ENCODE measurements around the gene FRMPD3. TPM values are rescaled to one million over a fixed set of nuclear protein-coding genes. Genes with fewer than 3 reads are reported as not detected.
"Not testable (repeated sequence)": the region's sequence is repeated elsewhere in the genome, so short reads cannot be mapped to it uniquely, and the experiment has no call there.

FRMPD3 gene
- total RNA-seq, 1 donor from 2014 or later = 0.74 TPM

- H3K4me1 ChIP-seq = no peaks in the 10 kb centered on the region
- H3K9me3 ChIP-seq = no peaks in the 10 kb centered on the region
- no peak overlapping the region for H3K27ac ChIP-seq
- TF ChIP-seq POLR2A (IDR thresholded peaks at IDR 0.05) (no peak), CTCF (IDR thresholded peaks at IDR 0.05) (no peak), POLR2AphosphoS5 (IDR thresholded peaks at IDR 0.05; ENCODE audit: insufficient read depth in 1 of 2, low read depth in 1 of 2) (no peak)
- intact Hi-C loops (cut with DNase I) = no loop called here
- no peaks in the 10 kb centered on the region for H3K36me3 ChIP-seq
- peaks cover 3% of the 10 kb centered on the region for H3K27me3 ChIP-seq
- H3K4me3 ChIP-seq = no peak overlapping the region
- no peak for DNase-seq (ENCODE audit: extremely low spot score in 2 of 2)
These were observed 7.8 kb downstream of the FRMPD3 start for GRCh38 chrX:107457289-107457688.

DNA sequence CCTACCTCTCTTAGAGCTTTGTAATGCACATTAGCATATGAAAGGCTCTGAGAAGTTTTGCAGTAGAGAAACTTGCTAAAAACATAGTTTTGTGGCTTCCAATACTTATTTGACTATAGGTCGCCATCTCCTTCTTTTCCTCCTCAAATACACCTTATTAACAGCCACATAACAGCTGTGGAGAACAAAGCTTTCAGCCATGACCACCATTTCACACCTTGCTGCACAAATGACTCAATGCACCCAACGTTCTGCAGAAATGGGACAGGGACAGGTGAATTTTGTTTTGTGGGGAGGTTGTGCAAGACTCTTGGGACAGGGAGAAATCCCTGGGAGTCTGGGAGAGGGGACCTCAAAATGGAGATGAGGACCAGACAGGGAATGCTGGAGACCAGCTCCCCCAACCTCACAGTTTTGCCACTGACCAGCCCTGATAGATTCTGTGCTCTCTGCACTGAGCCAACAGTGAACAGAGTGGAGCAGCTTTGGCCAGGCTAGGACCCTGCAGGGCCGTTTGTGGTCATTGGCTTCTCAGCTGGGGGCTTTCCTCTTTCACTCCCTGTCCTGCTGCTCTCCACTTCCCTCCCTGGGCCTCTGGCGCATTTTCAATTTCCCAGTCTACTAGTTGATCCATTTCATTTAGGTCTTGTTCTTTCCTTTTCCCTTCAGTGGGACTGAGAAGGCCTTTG is 16.6 kb downstream of the FRMPD3 start:
- no peaks in the 10 kb centered on the region for H3K36me3 ChIP-seq
- H3K27ac ChIP-seq = no peak overlapping the region
- intact Hi-C loops (cut with DNase I) = no loop called here
- no peaks in the 10 kb centered on the region for H3K9me3 ChIP-seq
- TF ChIP-seq POLR2AphosphoS5 (IDR thresholded peaks at IDR 0.05; ENCODE audit: insufficient read depth in 1 of 2, low read depth in 1 of 2) (no peak), POLR2A (IDR thresholded peaks at IDR 0.05) (no peak), CTCF (IDR thresholded peaks at IDR 0.05) (no peak)
- H3K4me1 ChIP-seq = no peaks in the 10 kb centered on the region
- no peak for DNase-seq (ENCODE audit: extremely low spot score in 2 of 2)
- H3K27me3 ChIP-seq = no peaks in the 10 kb centered on the region
- H3K4me3 ChIP-seq = no peak overlapping the region

GRCh38 chrX:107467271-107467670 is 17.8 kb downstream of the FRMPD3 start:
- Histone ChIP-seq H3K4me3 (no peak overlapping the region), H3K36me3 (no peaks in the 10 kb centered on the region), H3K4me1 (no peaks in the 10 kb centered on the region), H3K9me3 (no peaks in the 10 kb centered on the region), H3K27me3 (no peaks in the 10 kb centered on the region), H3K27ac (no peak overlapping the region)
- no peak for DNase-seq (ENCODE audit: extremely low spot score in 2 of 2)
- TF ChIP-seq CTCF (IDR thresholded peaks at IDR 0.05) = no peak
- TF ChIP-seq POLR2AphosphoS5 (IDR thresholded peaks at IDR 0.05; ENCODE audit: insufficient read depth in 1 of 2, low read depth in 1 of 2) = no peak
- no peak for TF ChIP-seq POLR2A (IDR thresholded peaks at IDR 0.05)
- intact Hi-C loops (cut with DNase I) = no loop called here

- Histone ChIP-seq H3K27ac (no peak overlapping the region), H3K9me3 (no peaks in the 10 kb centered on the region), H3K4me3 (no peak overlapping the region), H3K36me3 (no peaks in the 10 kb centered on the region), H3K4me1 (no peaks in the 10 kb centered on the region), H3K27me3 (no peaks in the 10 kb centered on the region)
- intact Hi-C loops (cut with DNase I) = no loop called here
- no peak for DNase-seq (ENCODE audit: extremely low spot score in 2 of 2)
- TF ChIP-seq POLR2A (IDR thresholded peaks at IDR 0.05) (no peak), CTCF (IDR thresholded peaks at IDR 0.05) (no peak), POLR2AphosphoS5 (IDR thresholded peaks at IDR 0.05; ENCODE audit: insufficient read depth in 1 of 2, low read depth in 1 of 2) (no peak)
These were observed 20.7 kb downstream of the FRMPD3 start for GRCh38 chrX:107470198-107470597.

- H3K27ac ChIP-seq = no peak overlapping the region
- no peaks in the 10 kb centered on the region for H3K4me1 ChIP-seq
- H3K4me3 ChIP-seq = no peak overlapping the region
- H3K27me3 ChIP-seq = no peaks in the 10 kb centered on the region
- no peaks in the 10 kb centered on the region for H3K36me3 ChIP-seq
- TF ChIP-seq POLR2A (IDR thresholded peaks at IDR 0.05) (no peak), POLR2AphosphoS5 (IDR thresholded peaks at IDR 0.05; ENCODE audit: insufficient read depth in 1 of 2, low read depth in 1 of 2) (no peak), CTCF (IDR thresholded peaks at IDR 0.05) (no peak)
- intact Hi-C loops (cut with DNase I) = no loop called here
- no peaks in the 10 kb centered on the region for H3K9me3 ChIP-seq
- no peak for DNase-seq (ENCODE audit: extremely low spot score in 2 of 2)
These were observed 21.5 kb downstream of the FRMPD3 start for GRCh38 chrX:107470971-107471370.

DNA sequence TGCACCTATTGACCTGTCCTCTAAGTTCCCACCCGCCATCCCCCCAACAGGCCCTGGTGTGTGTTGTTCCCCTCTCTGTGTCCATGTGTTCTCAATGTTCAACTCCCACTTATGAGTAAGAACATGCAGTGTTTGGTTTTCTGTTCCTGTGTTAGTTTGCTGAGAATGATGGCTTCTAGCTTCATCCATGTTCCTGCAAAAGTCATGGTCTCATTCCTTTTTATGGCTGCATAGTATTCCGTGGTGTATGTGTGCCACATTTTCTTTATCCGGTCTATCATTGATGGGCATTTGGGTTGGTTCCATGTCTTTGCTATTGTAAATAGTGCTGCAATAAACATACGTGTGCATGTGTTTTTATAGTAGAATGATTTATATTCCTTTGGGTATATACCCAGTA is 22.0 kb downstream of the FRMPD3 start:
- H3K27me3 ChIP-seq; DNase-seq (ENCODE audit: extremely low spot score in 2 of 2); intact Hi-C loops (cut with DNase I); H3K4me3 ChIP-seq; H3K27ac ChIP-seq; H3K36me3 ChIP-seq; H3K4me1 ChIP-seq; H3K9me3 ChIP-seq: not testable (repeated sequence)

Data from vagina (tissue), 2 donors.